Stromal cell of bone marrow (primary cell): ENCODE measurements around the gene BCL7B.
"Not testable (repeated sequence)": the region's sequence is repeated elsewhere in the genome, so short reads cannot be mapped to it uniquely, and the experiment has no call there.

ENCODE experiments used
- DNase-seq: peaks from one replicate; pipeline ENCODE4 v3.0.0-alpha.2; 2012; ENCODE audit warnings: low read depth

BCL7B gene

GRCh38 chr7:73535918-73536317, 21.6 kb downstream of the BCL7B start:
- not testable (repeated sequence) for DNase-seq

GRCh38 chr7:73533742-73534141, 23.7 kb downstream of the BCL7B start:
- no peak for DNase-seq

- no peak for DNase-seq
Observed at GRCh38 chr7:73532224-73532623, 25.3 kb downstream of the BCL7B start.

GRCh38 chr7:73530800-73531199, 26.7 kb downstream of the BCL7B start:
- no peak for DNase-seq

- no peak for DNase-seq
Observed at GRCh38 chr7:73526896-73527821, 30.3 kb downstream of the BCL7B start.

GRCh38 chr7:73526158-73526494, 31.4 kb downstream of the BCL7B start:
- DNase-seq: not testable (repeated sequence)

GRCh38 chr7:73522105-73522872, 35.2 kb downstream of the BCL7B start, which contains the start of gene BAZ1B:
Gene BAZ1B, minus strand, starts transcription at chr7:73522293. Its CDS starts 360 bp downstream, at chr7:73521933.
- peak; percentile 98 for DNase-seq

- no peak for DNase-seq
Observed at GRCh38 chr7:73521636-73522104, 35.8 kb downstream of the BCL7B start.

- no peak for DNase-seq
Observed at GRCh38 chr7:73520673-73521635, 36.5 kb downstream of the BCL7B start.

GRCh38 chr7:73519867-73520672, 37.4 kb downstream of the BCL7B start:
- DNase-seq: no peak

- DNase-seq: no peak
Observed at GRCh38 chr7:73518470-73518869, 39.0 kb downstream of the BCL7B start.

GRCh38 chr7:73517241-73517995, 40.1 kb downstream of the BCL7B start:
- DNase-seq: no peak

GRCh38 chr7:73515178-73515577, 42.3 kb downstream of the BCL7B start:
- no peak for DNase-seq

GRCh38 chr7:73512018-73512780, 45.3 kb downstream of the BCL7B start:
- peak; percentile 65 for DNase-seq

GRCh38 chr7:73509463-73509862, 48.0 kb downstream of the BCL7B start:
- DNase-seq: no peak

- no peak for DNase-seq
Observed at GRCh38 chr7:73507556-73507955, 49.9 kb downstream of the BCL7B start.

GRCh38 chr7:73504920-73505319, 52.6 kb downstream of the BCL7B start:
- DNase-seq: no peak

GRCh38 chr7:73504017-73504416, 53.5 kb downstream of the BCL7B start:
- no peak for DNase-seq

GRCh38 chr7:73503229-73503628, 54.3 kb downstream of the BCL7B start:
- no peak for DNase-seq
